HFFc6 (cell line): ENCODE data around the gene PDE6H. TPM values are rescaled to one million over a fixed set of nuclear protein-coding genes. Genes with fewer than 3 reads are reported as not detected.

Experiments used
- DNase-seq: peaks from one replicate; pipeline ENCODE4 v3.0.0-alpha.2; 2018
- H3K27ac Mint-ChIP-seq: 2 replicates; pipeline ENCODE4 v1.8.0; 2020; ENCODE audit warnings: mild to moderate bottlenecking, mixed read lengths
- H3K27me3 Mint-ChIP-seq: 2 replicates; pipeline ENCODE4 v1.8.0; 2021; ENCODE audit warnings: mild to moderate bottlenecking, moderate library complexity, mixed read lengths; ENCODE audit not compliant: insufficient read depth
- H3K36me3 Mint-ChIP-seq: 2 replicates; pipeline ENCODE4 v1.8.0; 2021; ENCODE audit warnings: low read depth, mixed read lengths
- H3K4me1 Mint-ChIP-seq: 2 replicates; pipeline ENCODE4 v1.8.0; 2020; ENCODE audit warnings: low read depth, mixed read lengths
- H3K4me3 Mint-ChIP-seq: 2 replicates; pipeline ENCODE4 v1.8.0; 2020; ENCODE audit warnings: mild to moderate bottlenecking, moderate library complexity, mixed read lengths
- H3K9me3 Mint-ChIP-seq: 2 replicates; pipeline ENCODE4 v1.8.0; 2020; ENCODE audit warnings: mild to moderate bottlenecking, mixed read lengths
- CTCF ChIP-seq: fragments of 200-600 bp; sonication (generic); IDR thresholded peaks from 2 replicates; pipeline ENCODE4 v1.5.0; 2021; ENCODE audit warnings: antibody characterized with exemption, mild to moderate bottlenecking
- total RNA-seq, 6 experiments: library from RNA; stranded (reverse); fragmentation: NEBNext Ultra II Directional; extraction: Animal tissue kit (Norgen Biotek cat#: 25700); gene quantifications; 2 replicates in 1 of 6; 3 replicates in 5 of 6; pipeline ENCODE4 v1.2.3, GENCODE V29; 2021

The PDE6H gene
- total RNA-seq, 6 experiments from 2014 or later: not detected

GRCh38 chr12:15013634-15014179 is 40.9 kb downstream of the PDE6H start:
- no peak for DNase-seq
- H3K9me3 Mint-ChIP-seq: no peaks in the 10 kb centered on the region
- H3K27ac Mint-ChIP-seq: no peak overlapping the region
- H3K36me3 Mint-ChIP-seq: no peaks in the 10 kb centered on the region
- no peak overlapping the region for H3K4me3 Mint-ChIP-seq
- no peaks in the 10 kb centered on the region; the same call in none of the 2 replicates for H3K27me3 Mint-ChIP-seq
- no peak for TF ChIP-seq CTCF
- no peaks in the 10 kb centered on the region for H3K4me1 Mint-ChIP-seq

- H3K9me3 Mint-ChIP-seq: no peaks in the 10 kb centered on the region
- DNase-seq: no peak
- no peaks in the 10 kb centered on the region; the same call in 1 of the 2 replicates for H3K27me3 Mint-ChIP-seq
- H3K36me3 Mint-ChIP-seq: no peaks in the 10 kb centered on the region
- no peak overlapping the region for H3K4me3 Mint-ChIP-seq
- H3K27ac Mint-ChIP-seq: no peak overlapping the region
- no peak for TF ChIP-seq CTCF
- H3K4me1 Mint-ChIP-seq: no peaks in the 10 kb centered on the region
Measured at GRCh38 chr12:15014708-15015107, 41.9 kb downstream of the PDE6H start.

GRCh38 chr12:15015121-15015520 is 42.3 kb downstream of the PDE6H start:
- Mint-ChIP-seq H3K4me3 (no peak overlapping the region), H3K9me3 (no peaks in the 10 kb centered on the region), H3K27me3 (no peaks in the 10 kb centered on the region; the same call in 1 of the 2 replicates), H3K4me1 (no peaks in the 10 kb centered on the region), H3K36me3 (no peaks in the 10 kb centered on the region), H3K27ac (no peak overlapping the region)
- no peak for TF ChIP-seq CTCF
- no peak for DNase-seq

GRCh38 chr12:15020156-15020555 is 47.3 kb downstream of the PDE6H start:
- Mint-ChIP-seq H3K4me3 (no peak overlapping the region), H3K4me1 (no peaks in the 10 kb centered on the region), H3K36me3 (no peaks in the 10 kb centered on the region), H3K27me3 (no peaks in the 10 kb centered on the region; the same call in 1 of the 2 replicates), H3K27ac (no peak overlapping the region), H3K9me3 (no peaks in the 10 kb centered on the region)
- TF ChIP-seq CTCF: no peak
- DNase-seq: no peak

Other genes starting within 250 kb of the PDE6H start
- gene WBP11, start 169.6 kb upstream of the PDE6H start, total RNA-seq: 10 to 100 TPM; 50.5 to 69.0 (median 60.8) TPM
- gene C12orf60, start 169.4 kb upstream of the PDE6H start, total RNA-seq: under 1 TPM; 0.38 to 0.83 (median 0.64) TPM
- under 1 TPM; 0.07 to 0.26 (median 0.13) TPM for gene SMCO3, start 158.9 kb upstream of the PDE6H start, total RNA-seq
- not detected for gene ART4, start 129.5 kb upstream of the PDE6H start, total RNA-seq
- under 1 TPM in 2 of 6 experiments, not detected in 4; 0.46 to 0.60 TPM for gene MGP, start 87.2 kb upstream of the PDE6H start, total RNA-seq
- not detected for gene ERP27, start 34.5 kb upstream of the PDE6H start, total RNA-seq
- 1 to 10 TPM in 4 of 6 experiments, under 1 TPM in 2; 0.76 to 4.8 (median 3.0) TPM for gene ARHGDIB, start 11.4 kb upstream of the PDE6H start, total RNA-seq
- not detected for gene RERG, start 248.4 kb downstream of the PDE6H start, total RNA-seq